ENCODE data around the gene UCHL1. TPM values are rescaled to one million over a fixed set of nuclear protein-coding genes. Genes with fewer than 3 reads are reported as not detected.
"Not testable (repeated sequence)": the region's sequence is repeated elsewhere in the genome, so short reads cannot be mapped to it uniquely, and the experiment has no call there.

UCHL1 gene
- total RNA-seq, 1 experiment from 2014 or later: 2,581 TPM

DNA sequence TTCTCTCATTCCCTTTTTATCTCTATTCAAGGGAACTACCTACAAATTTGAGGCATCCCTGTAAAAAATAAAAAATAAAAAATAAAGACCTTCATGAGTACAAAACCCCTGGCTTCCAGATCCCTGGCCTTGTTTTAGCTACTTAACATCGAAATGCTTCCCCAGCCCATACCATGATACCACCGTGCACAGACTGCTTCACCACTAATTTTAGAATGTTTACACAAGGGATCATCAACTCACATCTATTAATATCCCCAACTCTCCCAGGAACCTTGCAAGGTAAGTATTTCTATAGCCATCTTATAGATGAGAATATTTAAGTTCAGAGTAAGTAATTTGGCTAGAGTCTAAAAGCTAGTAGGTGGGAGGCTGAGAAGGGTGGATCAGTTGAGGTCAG is 51.7 kb downstream of the UCHL1 start:
- in situ Hi-C loops (cut with HindIII; ENCODE audit: low pct_unique_long_range_greater_than_20kb, low sequenced_read_pairs): no loop called here
- DNase-seq (ENCODE audit: low read depth): no peak

DNA sequence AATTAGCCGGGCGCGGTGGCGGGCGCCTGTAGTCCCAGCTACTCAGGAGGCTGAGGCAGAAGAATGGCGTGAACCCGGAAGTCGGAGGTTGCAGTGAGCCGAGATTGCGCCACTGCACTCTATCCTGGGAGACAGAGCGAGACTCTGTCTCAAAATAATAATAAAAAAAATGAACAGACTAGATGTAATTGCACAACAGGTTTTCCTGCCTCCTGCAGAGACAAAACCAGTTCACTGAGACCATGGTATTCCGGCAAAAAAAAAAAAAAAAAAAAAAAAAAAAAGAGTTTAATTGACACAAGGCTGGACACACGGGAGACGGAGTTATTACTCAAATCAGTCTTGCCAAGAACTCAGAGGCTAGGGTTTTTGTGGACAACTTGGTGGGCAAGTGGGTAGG is 58.7 kb downstream of the UCHL1 start:
- DNase-seq (ENCODE audit: low read depth); in situ Hi-C loops (cut with HindIII; ENCODE audit: low pct_unique_long_range_greater_than_20kb, low sequenced_read_pairs): not testable (repeated sequence)

DNA sequence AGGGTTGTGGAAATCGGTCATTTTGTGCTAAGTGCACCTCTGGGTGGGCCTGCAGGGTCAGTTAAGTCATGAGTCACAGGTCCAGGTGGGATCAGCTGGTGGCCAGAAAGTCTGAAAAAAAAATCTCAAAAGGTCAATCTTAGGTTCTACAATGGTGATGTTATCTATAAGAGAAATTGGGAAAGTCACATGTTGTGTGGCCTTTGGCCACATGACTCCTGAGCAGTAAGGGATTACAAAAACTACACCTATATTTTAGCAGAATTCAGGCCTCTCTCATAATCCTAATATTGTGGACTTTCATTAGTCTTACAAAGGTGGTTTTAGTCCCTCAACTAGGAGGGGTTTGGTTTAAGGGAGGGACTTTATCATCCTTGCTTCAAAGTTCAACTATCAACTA is 59.1 kb downstream of the UCHL1 start:
- no peak for DNase-seq (ENCODE audit: low read depth)
- in situ Hi-C loops (cut with HindIII; ENCODE audit: low pct_unique_long_range_greater_than_20kb, low sequenced_read_pairs): no loop called here

Other genes with a start within 250 kb of the UCHL1 start
- 19.8 and 24.3 TPM in 2 replicates for gene APBB2, start 42.4 kb upstream of the UCHL1 start, total RNA-seq (2014; rRNA removed; shearing (Covaris generic); ENCODE audit: low replicate concordance)